OCI-LY3 (cell line): Measurements from ENCODE around the gene PDCD11.

ENCODE experiments used
- H2AFZ ChIP-seq: fragments of 200-600, 300-600 bp; shearing (Covaris generic); 2 replicates; pipeline ENCODE4 v1.6.0; 2014; ENCODE audit warnings: antibody characterized with exemption, low read depth, low read length
- H3K27ac ChIP-seq: fragments of 200-600, 300-600 bp; sonication (generic); 2 replicates; pipeline ENCODE4 v1.5.1; 2014; ENCODE audit warnings: mild to moderate bottlenecking, low read length, moderate library complexity, mixed read lengths
- H3K27me3 ChIP-seq: fragments of 200-600, 300-600 bp; sonication (generic); 2 replicates; pipeline ENCODE4 v1.6.1; 2014; ENCODE audit warnings: low read depth, low read length, mixed read lengths
- H3K36me3 ChIP-seq: fragments of 200-600, 300-600 bp; sonication (generic); replicated peaks from 2 replicates; pipeline ENCODE3; 2014; ENCODE audit warnings: low read depth, low read length, mixed read lengths
- H3K4me1 ChIP-seq: fragments of 300-600, 200-600 bp; sonication (generic); 2 replicates; pipeline ENCODE4 v1.6.1; 2014; ENCODE audit warnings: low read length, mixed read lengths
- H3K4me2 ChIP-seq: fragments of 200-600, 300-600 bp; sonication (generic); 2 replicates; pipeline ENCODE4 v1.6.1; 2014; ENCODE audit warnings: low read length, mixed read lengths
- H3K4me3 ChIP-seq: fragments of 300-600, 200-600 bp; sonication (generic); 2 replicates; pipeline ENCODE4 v1.5.1; 2014; ENCODE audit warnings: antibody characterized with exemption, mild to moderate bottlenecking, low read length, moderate library complexity
- H3K79me2 ChIP-seq: fragments of 300-600, 200-600 bp; shearing (Covaris generic); 2 replicates; pipeline ENCODE4 v1.6.1; 2014; ENCODE audit warnings: mild to moderate bottlenecking, low read length, mixed read lengths
- H3K9ac ChIP-seq: fragments of 300-600, 200-600 bp; shearing (Covaris generic); 2 replicates; pipeline ENCODE4 v1.6.0; 2014; ENCODE audit warnings: mild to moderate bottlenecking, low read length, moderate library complexity
- H3K9me3 ChIP-seq: fragments of 200-600, 300-600 bp; shearing (Covaris generic); 2 replicates; pipeline ENCODE4 v1.6.1; 2014; ENCODE audit warnings: low read length, mixed read lengths; ENCODE audit not compliant: insufficient read depth
- H4K20me1 ChIP-seq: fragments of 200-600, 300-600 bp; sonication (generic); 2 replicates; pipeline ENCODE4 v1.6.1; 2016; ENCODE audit warnings: low read length, mixed read lengths; ENCODE audit not compliant: insufficient read depth
- CTCF ChIP-seq: fragments of 200-600, 300-600 bp; sonication (generic); IDR thresholded peaks from 2 replicates; pipeline ENCODE4 v1.5.1; 2014; ENCODE audit warnings: antibody characterized with exemption, low read length, low read depth
- EZH2phosphoT487 ChIP-seq: fragments of 200-600 bp; shearing (Covaris generic); IDR thresholded peaks from 2 replicates; pipeline ENCODE4 v1.6.1; 2018; ENCODE audit warnings: antibody characterized with exemption, mixed run types, low read depth

PDCD11 gene

GRCh38 chr10:103452506-103453230, 56.2 kb downstream of the PDCD11 start:
- Histone ChIP-seq H3K36me3 (no peaks in the 10 kb centered on the region), H3K4me1 (peaks cover 4% of the 10 kb centered on the region; the same call in 1 of the 2 replicates), H4K20me1 (no peaks in the 10 kb centered on the region), H3K4me3 (peak overlapping the region; percentile 71), H3K79me2 (no peaks in the 10 kb centered on the region), H3K27ac (no peak overlapping the region), H3K9me3 (no peaks in the 10 kb centered on the region), H3K9ac (peak overlapping the region; percentile 35; the same call in 1 of the 2 replicates), H3K27me3 (no peaks in the 10 kb centered on the region), H2AFZ (0 out of 2 replicates have a peak overlapping the region, but pooled peaks have one; percentile 70), H3K4me2 (peak overlapping the region; percentile 75)
- no peak for TF ChIP-seq CTCF
- no peak for TF ChIP-seq EZH2phosphoT487

- no peak overlapping the region for H3K4me3 ChIP-seq
- no peaks in the 10 kb centered on the region for H4K20me1 ChIP-seq
- H3K79me2 ChIP-seq, result no peaks in the 10 kb centered on the region
- H3K4me2 ChIP-seq, result no peak overlapping the region
- H2AFZ ChIP-seq, result no peak overlapping the region
- H3K9ac ChIP-seq, result no peak overlapping the region
- peaks cover 4% of the 10 kb centered on the region; the same call in 1 of the 2 replicates for H3K4me1 ChIP-seq
- no peaks in the 10 kb centered on the region for H3K36me3 ChIP-seq
- H3K27ac ChIP-seq, result no peak overlapping the region
- H3K9me3 ChIP-seq, result no peaks in the 10 kb centered on the region
- TF ChIP-seq CTCF (no peak), EZH2phosphoT487 (no peak)
- H3K27me3 ChIP-seq, result no peaks in the 10 kb centered on the region
Measured at GRCh38 chr10:103454026-103454425, 57.6 kb downstream of the PDCD11 start.

- no peaks in the 10 kb centered on the region for H3K27me3 ChIP-seq
Measured at GRCh38 chr10:103455235-103455634, 58.8 kb downstream of the PDCD11 start.

More at GRCh38 chr10:103455235-103455634, 58.8 kb downstream of the PDCD11 start:
- Histone ChIP-seq H3K36me3 (no peaks in the 10 kb centered on the region), H2AFZ (no peak overlapping the region), H3K9me3 (no peaks in the 10 kb centered on the region), H3K4me1 (peaks cover 4% of the 10 kb centered on the region; the same call in 1 of the 2 replicates), H3K4me2 (no peak overlapping the region), H3K79me2 (no peaks in the 10 kb centered on the region), H3K4me3 (no peak overlapping the region), H4K20me1 (no peaks in the 10 kb centered on the region), H3K27ac (no peak overlapping the region), H3K9ac (no peak overlapping the region)
- TF ChIP-seq CTCF, result no peak
- TF ChIP-seq EZH2phosphoT487, result no peak
